ENCODE data around the gene RGP1. TPM values are rescaled to one million over a fixed set of nuclear protein-coding genes. Genes with fewer than 3 reads are reported as not detected.

The RGP1 gene
- total RNA-seq, 1 donor from 2014 or later: 24.8 TPM

DNA sequence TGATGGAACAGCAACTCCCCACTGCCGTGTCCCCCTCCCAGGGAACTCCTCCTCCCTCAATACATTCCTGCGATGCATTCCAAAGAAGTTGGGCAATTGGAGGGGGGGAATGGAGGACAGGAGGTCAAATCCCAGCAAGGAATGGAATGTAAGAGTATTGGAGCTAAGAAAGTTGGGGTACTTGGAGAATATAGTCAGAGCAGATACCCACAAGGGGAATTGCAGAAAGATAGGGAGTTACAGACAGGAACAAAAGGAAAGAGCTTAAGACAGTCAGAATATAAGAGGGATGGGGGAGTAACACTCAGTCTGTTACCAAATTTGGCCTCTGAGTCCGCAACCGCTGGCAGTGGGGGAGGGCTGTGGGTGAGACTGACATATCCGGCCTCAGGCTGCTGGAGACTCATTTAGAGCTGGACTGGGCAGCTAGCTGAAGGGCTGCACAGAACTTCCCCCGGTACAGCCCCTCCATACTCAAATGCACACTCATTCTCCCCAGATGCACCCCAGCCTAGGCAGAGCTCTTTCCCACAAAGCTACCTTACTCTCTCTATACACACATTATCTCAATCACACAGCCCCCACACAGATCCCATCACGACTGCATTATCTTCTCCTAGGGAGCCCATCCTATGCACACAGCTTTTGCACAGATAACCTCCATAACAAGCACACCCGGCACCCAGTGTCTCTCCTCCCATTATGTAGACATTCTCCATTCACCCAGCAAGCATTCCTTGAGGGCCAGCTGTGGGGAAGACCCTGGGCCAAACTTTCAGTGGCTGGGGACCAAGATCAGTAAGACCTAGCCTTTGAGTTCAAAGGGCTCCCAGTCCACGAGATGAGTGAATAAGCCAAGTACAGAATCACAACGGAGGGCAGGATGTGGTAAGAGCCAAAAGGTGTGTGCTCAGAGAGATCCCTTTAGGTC, 20.8 kb upstream of the RGP1 start:
- no peaks in the 10 kb centered on the region for H3K27me3 ChIP-seq
- peaks cover 23 to 32% of the 10 kb centered on the region in 2 donors for H3K36me3 ChIP-seq
- TF ChIP-seq, protein P1, sequence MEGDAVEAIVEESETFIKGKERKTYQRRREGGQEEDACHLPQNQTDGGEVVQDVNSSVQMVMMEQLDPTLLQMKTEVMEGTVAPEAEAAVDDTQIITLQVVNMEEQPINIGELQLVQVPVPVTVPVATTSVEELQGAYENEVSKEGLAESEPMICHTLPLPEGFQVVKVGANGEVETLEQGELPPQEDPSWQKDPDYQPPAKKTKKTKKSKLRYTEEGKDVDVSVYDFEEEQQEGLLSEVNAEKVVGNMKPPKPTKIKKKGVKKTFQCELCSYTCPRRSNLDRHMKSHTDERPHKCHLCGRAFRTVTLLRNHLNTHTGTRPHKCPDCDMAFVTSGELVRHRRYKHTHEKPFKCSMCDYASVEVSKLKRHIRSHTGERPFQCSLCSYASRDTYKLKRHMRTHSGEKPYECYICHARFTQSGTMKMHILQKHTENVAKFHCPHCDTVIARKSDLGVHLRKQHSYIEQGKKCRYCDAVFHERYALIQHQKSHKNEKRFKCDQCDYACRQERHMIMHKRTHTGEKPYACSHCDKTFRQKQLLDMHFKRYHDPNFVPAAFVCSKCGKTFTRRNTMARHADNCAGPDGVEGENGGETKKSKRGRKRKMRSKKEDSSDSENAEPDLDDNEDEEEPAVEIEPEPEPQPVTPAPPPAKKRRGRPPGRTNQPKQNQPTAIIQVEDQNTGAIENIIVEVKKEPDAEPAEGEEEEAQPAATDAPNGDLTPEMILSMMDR (IDR thresholded peaks at IDR 0.05): no peak
- H3K9me3 ChIP-seq: no peaks in the 10 kb centered on the region
- intact Hi-C loops (cut with DNase I): loop anchor here (1.0 to 10.0 kb wide), 3 partner anchors 69 to 244 kb away; no protein-coding TSS in a partner anchor
- DNase-seq (ENCODE audit: low spot score in 2 of 2): peak; percentile 78 to 95
- peaks cover 12 to 24% of the 10 kb centered on the region in 2 donors for H3K4me1 ChIP-seq
- peak overlapping the region; percentile 98 to 99 for H3K27ac ChIP-seq
- peak overlapping the region; percentile 74 to 81 for H3K4me3 ChIP-seq

DNA sequence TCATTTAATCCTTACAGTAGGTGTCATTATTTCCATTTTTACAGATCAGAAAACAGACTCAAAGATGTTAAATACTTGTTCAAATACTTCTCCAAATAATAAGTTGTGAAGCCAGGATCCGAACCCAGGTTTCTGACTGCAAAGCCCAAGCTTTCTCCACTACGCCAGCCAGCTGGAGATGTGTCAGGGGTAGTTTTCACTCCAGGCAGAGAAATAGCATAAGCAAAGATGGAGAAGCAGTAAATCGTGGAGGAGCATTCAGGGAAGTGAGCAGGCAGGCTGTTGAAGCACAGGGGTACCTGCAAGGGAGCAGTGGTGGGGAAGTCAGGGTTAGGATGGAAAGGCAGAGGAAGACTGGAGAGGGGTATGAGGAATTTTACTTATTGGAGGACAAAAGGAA, 20.0 kb upstream of the RGP1 start:
- H3K4me3 ChIP-seq: peak overlapping the region; percentile 74 to 81
- no peak for DNase-seq (ENCODE audit: low spot score in 2 of 2)
- intact Hi-C loops (cut with DNase I): loop anchor here (5.0 to 10.0 kb wide), 2 partner anchors 127 to 244 kb away; no protein-coding TSS in a partner anchor
- no peaks in the 10 kb centered on the region for H3K27me3 ChIP-seq
- peaks cover 16 to 24% of the 10 kb centered on the region in 2 donors for H3K36me3 ChIP-seq
- peaks cover 20 to 30% of the 10 kb centered on the region in 2 donors for H3K4me1 ChIP-seq
- H3K27ac ChIP-seq: peak overlapping the region; percentile 98 to 99
- H3K9me3 ChIP-seq: no peaks in the 10 kb centered on the region
- TF ChIP-seq, protein P1 (IDR thresholded peaks at IDR 0.05): no peak

DNA sequence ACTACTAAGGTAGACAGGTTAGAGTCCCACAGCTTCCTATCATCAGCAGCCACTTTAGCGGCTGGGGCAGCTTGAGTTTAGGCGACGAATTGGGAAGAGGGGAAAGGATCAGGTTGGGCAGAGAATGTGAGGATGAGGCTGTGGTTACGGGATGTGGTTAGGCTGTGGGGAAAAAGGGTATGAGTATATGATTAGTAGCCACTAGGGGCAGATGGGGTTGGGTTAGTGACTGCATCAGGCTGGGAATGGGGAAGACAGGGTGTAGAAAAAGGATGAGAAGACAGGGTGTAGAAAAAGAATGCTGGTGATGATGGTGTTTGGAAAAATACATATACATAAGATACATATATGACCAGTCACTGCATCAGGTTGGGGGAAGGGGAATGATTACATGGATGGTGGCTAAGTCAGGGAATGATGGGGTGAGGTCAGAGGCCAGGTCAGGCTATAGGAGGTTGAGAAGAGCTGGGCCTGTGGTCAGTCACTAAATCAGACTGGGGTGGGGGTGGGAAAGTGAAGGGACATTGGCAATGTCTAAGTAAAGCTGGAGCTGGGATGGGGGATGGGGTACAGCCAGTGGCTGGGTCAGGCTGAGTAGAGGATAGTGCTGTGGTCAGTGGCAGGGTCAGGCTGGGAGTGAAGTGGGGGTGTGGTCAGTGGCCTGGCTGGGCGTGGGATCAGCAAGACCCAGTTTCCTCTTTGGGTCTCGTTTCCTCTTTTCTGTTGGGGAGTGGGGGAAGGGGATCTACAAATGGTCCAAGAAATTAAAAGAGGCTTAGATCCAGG, 19.2 kb upstream of the RGP1 start:
- H3K36me3 ChIP-seq: peaks cover 14 to 18% of the 10 kb centered on the region in 2 donors

DNA sequence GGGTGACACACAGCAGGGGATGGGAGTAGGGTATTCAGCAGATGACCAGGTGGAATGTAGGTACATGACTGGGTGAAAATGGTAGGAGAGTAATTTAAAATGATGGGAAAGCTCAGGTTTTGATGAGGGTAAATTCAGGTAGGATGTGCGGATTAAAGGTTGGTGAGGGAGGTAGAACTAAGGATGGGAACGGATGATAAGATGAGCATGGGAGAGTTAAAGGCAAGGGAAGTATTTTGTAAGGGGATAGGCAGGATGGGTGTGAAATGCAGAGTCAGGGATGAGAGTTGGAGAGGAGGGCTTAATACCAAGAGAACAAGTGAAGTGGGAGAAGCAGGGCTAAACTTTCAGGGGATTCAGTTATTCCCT, 18.6 kb upstream of the RGP1 start:
- TF ChIP-seq, protein P1 (IDR thresholded peaks at IDR 0.05): no peak
- Histone ChIP-seq H3K27me3 (no peaks in the 10 kb centered on the region), H3K9me3 (no peaks in the 10 kb centered on the region), H3K4me3 (peak overlapping the region; percentile 74 to 81), H3K36me3 (peaks cover 14 to 18% of the 10 kb centered on the region in 2 donors), H3K4me1 (peaks cover 20 to 36% of the 10 kb centered on the region in 2 donors), H3K27ac (peak overlapping the region; percentile 98 to 99)
- intact Hi-C loops (cut with DNase I): loop anchor here (10.0 kb wide), 1 partner anchor 616 kb away; the partner anchor contains the start of gene ATOSB
- DNase-seq (ENCODE audit: low spot score in 2 of 2): no peak

More for the DNA sequence above, 19.2 kb upstream of the RGP1 start:
- Histone ChIP-seq H3K4me1 (peaks cover 20 to 36% of the 10 kb centered on the region in 2 donors), H3K4me3 (peak overlapping the region; percentile 74 to 81), H3K27ac (peak overlapping the region; percentile 98 to 99), H3K27me3 (no peaks in the 10 kb centered on the region), H3K9me3 (no peaks in the 10 kb centered on the region)
- TF ChIP-seq, protein P1 (IDR thresholded peaks at IDR 0.05): peak; percentile 45 to 62 (median 46)
- intact Hi-C loops (cut with DNase I): loop anchor here (5.0 to 10.0 kb wide), 3 partner anchors 128 to 615 kb away; partner anchors contain the start of gene ATOSB
- peak in 1 of 2 donors; percentile 85 for DNase-seq (ENCODE audit: low spot score in 2 of 2)
